ENCODE measurements around the gene ABLIM2. TPM values are rescaled to one million over a fixed set of nuclear protein-coding genes. Genes with fewer than 3 reads are reported as not detected.

The ABLIM2 gene
- total and polyA plus RNA-seq, 10 of the 15 experiments (the other 5 are each of a cell fraction or from before 2014, with no cell fraction given) = 0.03 to 0.15 (median 0.05) TPM; not detected in 7

GRCh38 chr4:8149664-8150063 is 8.9 kb downstream of the ABLIM2 start (continued):
- no peak for TF ChIP-seq SKIL (IDR thresholded peaks at IDR 0.05; ENCODE audit: low read depth, poor library complexity, severe bottlenecking)
- TF ChIP-seq TARDBP (IDR thresholded peaks at IDR 0.05; ENCODE audit: borderline replicate concordance) = no peak
- TF ChIP-seq TCF7 (IDR thresholded peaks at IDR 0.05; ENCODE audit: borderline replicate concordance) = no peak
- TF ChIP-seq BHLHE40 (IDR thresholded peaks at IDR 0.05; ENCODE audit: borderline replicate concordance in 1 of 2, low read depth in 2 of 2, low read length in 1 of 2) = no peak

- ATAC-seq (no peak), DNase-seq (ENCODE audit: low read depth, low spot score) (no peak), FAIRE-seq (no peak)
- Histone ChIP-seq H3K4me1 (ENCODE audit: control insufficient read depth, insufficient read depth, low read length) (no peaks in the 10 kb centered on the region), H3K9ac (ENCODE audit: control insufficient read depth, insufficient read depth, low read length) (no peak overlapping the region), H3K79me2 (ENCODE audit: control insufficient read depth, insufficient read depth, low read length) (no peaks in the 10 kb centered on the region), H3K36me3 (ENCODE audit: control insufficient read depth in 2 of 2, insufficient read depth in 2 of 2, low read length in 1 of 2) (no peaks in the 10 kb centered on the region), H3K27ac (ENCODE audit: control insufficient read depth, insufficient read depth) (no peak overlapping the region), H3K4me2 (ENCODE audit: control insufficient read depth, insufficient read depth) (no peak overlapping the region), H3K27me3 (replicated peaks in 1 of 2; ENCODE audit: control insufficient read depth in 2 of 2, insufficient read depth in 2 of 2, low read length in 1 of 2) (peaks cover 0 to 2% of the 10 kb centered on the region in 2 experiments; a peak in 1 of 4 replicates), H3K9me3 (replicated peaks; ENCODE audit: control insufficient read depth, insufficient read depth, low read length) (no peaks in the 10 kb centered on the region), H2AFZ (ENCODE audit: control insufficient read depth, low read depth, low read length) (no peak overlapping the region), H3K4me3 (no peak overlapping the region), H4K20me1 (ENCODE audit: control insufficient read depth, insufficient read depth) (no peaks in the 10 kb centered on the region)
- no TSS peak for BruUV-seq (replicated peaks)
- intact Hi-C loops (cut with micrococcal nuclease; ENCODE audit: unreplicated experiment) = no loop called here
- SMC1A ChIA-PET (ENCODE audit: uncharacterized antibody, unreplicated experiment) = no interaction called here
- in situ Hi-C loops (cut with MboI) = no loop called here
- POLR2A ChIA-PET = no interaction called here
- RAD21 ChIA-PET (ENCODE audit: unreplicated experiment) = no interaction called here
- WGBS (ENCODE audit: insufficient coverage, insufficient replicate concordance, low lambda C conversion rate, missing lambda C conversion rate) = 22% methylated on average over 14 of the region's 14 CpGs
- CTCF ChIA-PET = no interaction called here
- TF ChIP-seq STAT1 (conservative IDR thresholded peaks at IDR 0.05) (no peak), LARP7 (IDR thresholded peaks at IDR 0.05) (no peak), SP1 (IDR thresholded peaks at IDR 0.05; ENCODE audit: low read depth, low read length) (no peak), CHD1 (IDR thresholded peaks at IDR 0.05; ENCODE audit: low read depth, low read length) (no peak), TARDBP (IDR thresholded peaks at IDR 0.05; ENCODE audit: borderline replicate concordance) (no peak), NRF1 (conservative IDR thresholded peaks at IDR 0.05; ENCODE audit: low read depth, low read length) (no peak), RUNX3 (IDR thresholded peaks at IDR 0.05; ENCODE audit: low read length) (no peak), JUND (IDR thresholded peaks at IDR 0.05; ENCODE audit: low read depth, low read length) (no peak), USF1 (IDR thresholded peaks at IDR 0.05; ENCODE audit: borderline replicate concordance, extremely low read length, insufficient read depth, low read depth, low read length) (no peak), MYB (IDR thresholded peaks at IDR 0.05; ENCODE audit: borderline replicate concordance, low read depth, low read length) (no peak), CBX3 (IDR thresholded peaks at IDR 0.05; ENCODE audit: borderline replicate concordance, low read depth) (no peak), NR2C2 (IDR thresholded peaks at IDR 0.05; ENCODE audit: borderline replicate concordance, control insufficient read depth, insufficient read length, low read depth) (no peak), PRDM15 (CRISPR knock-in tag; IDR thresholded peaks at IDR 0.05) (no peak)
Measured at GRCh38 chr4:8148785-8149435, 9.7 kb downstream of the ABLIM2 start.
